ENCODE results near the gene CLEC14A.

GRCh38 chr14:38212111-38212510, 43.8 kb downstream of the CLEC14A start:
- no peak for TF ChIP-seq CTCF (IDR thresholded peaks at IDR 0.05)
- no peak for TF ChIP-seq POLR2A (IDR thresholded peaks at IDR 0.05)

All from heart left ventricle (tissue), 13 donors.